Measurements from ENCODE around the gene UBC.

Gene UBC

GRCh38 chr12:124864326-124864752 is 50.1 kb downstream of the UBC start:
- DNase-seq (ENCODE audit: low read depth), result no peak

GRCh38 chr12:124863416-124864325 is 50.8 kb downstream of the UBC start, which contains the start of gene SCARB1:
Gene SCARB1 (minus strand): TSS chr12:124863864. CDS start chr12:124863720, 144 bp downstream.
- DNase-seq (ENCODE audit: low read depth), result peak; percentile 67

GRCh38 chr12:124862768-124863415 is 51.6 kb downstream of the UBC start:
- no peak for DNase-seq (ENCODE audit: low read depth)

- no peak for DNase-seq (ENCODE audit: low read depth)
These were observed 52.4 kb downstream of the UBC start for GRCh38 chr12:124861898-124862676.

Data from stimulated activated CD8-positive, alpha-beta memory T cell treated with anti-CD3 and anti-CD28 coated beads, Interleukin-4, amount 100 ng/mL, for 24 hours (primary cell).